GM12878 (cell line): ENCODE data around the gene SLC10A1. TPM values are rescaled to one million over a fixed set of nuclear protein-coding genes. Genes with fewer than 3 reads are reported as not detected.
A peak's percentile ranks its signal among the peaks of the same experiment; 100 is the strongest.

ENCODE experiments used
- BMI1 ChIP-seq: fragments of 450-650 bp; IDR thresholded peaks from 2 replicates; pipeline ENCODE4 v1.6.1; 2016; ENCODE audit warnings: mild to moderate bottlenecking, moderate library complexity, borderline replicate concordance
- CREM ChIP-seq: IDR thresholded peaks from 2 replicates; pipeline ENCODE4 v1.6.1; 2014; ENCODE audit warnings: antibody characterized with exemption, low read depth
- ETV6 ChIP-seq, 2 experiments: fragments of 450-650 bp in 1 of 2; IDR thresholded peaks in 1 of 2; conservative IDR thresholded peaks in 1 of 2; 2 replicates each; pipeline ENCODE4 v1.6.1; 2014; ENCODE audit warnings: antibody characterized with exemption in 1 of 2, borderline replicate concordance in 1 of 2, low read depth in 1 of 2, mild to moderate bottlenecking in 1 of 2, moderate library complexity in 1 of 2
- IRF4 ChIP-seq: IDR thresholded peaks from 2 replicates; pipeline ENCODE4 v1.6.1; 2011; ENCODE audit warnings: low read depth, low read length
- MEF2A ChIP-seq: IDR thresholded peaks from 2 replicates; pipeline ENCODE4 v1.6.1; 2011; ENCODE audit warnings: low read depth, mild to moderate bottlenecking, low read length, moderate library complexity; ENCODE audit not compliant: insufficient read depth
- NFXL1 ChIP-seq: fragments of 450-650 bp; IDR thresholded peaks from 2 replicates; pipeline ENCODE4 v1.6.1; 2017; ENCODE audit warnings: antibody characterized with exemption, mild to moderate bottlenecking, borderline replicate concordance
- NFYB ChIP-seq: IDR thresholded peaks from 2 replicates; pipeline ENCODE4 v1.6.1; 2011; ENCODE audit warnings: low read depth, mild to moderate bottlenecking, low read length, improper control_type of control experiment, moderate library complexity; ENCODE audit not compliant: insufficient read depth
- PAX5 ChIP-seq: IDR thresholded peaks from 2 replicates; pipeline ENCODE4 v1.6.1; 2011; ENCODE audit warnings: low read depth, low read length, borderline replicate concordance
- PML ChIP-seq: IDR thresholded peaks from 2 replicates; pipeline ENCODE4 v1.6.1; 2012; ENCODE audit warnings: low read length, inconsistent platforms
- POLR2AphosphoS5 ChIP-seq: IDR thresholded peaks from 2 replicates; pipeline ENCODE4 v1.6.1; 2011; ENCODE audit warnings: mild to moderate bottlenecking, low read length, inconsistent platforms
- RB1 ChIP-seq: fragments of 450-650 bp; formaldehyde crosslinking; IDR thresholded peaks from 2 replicates; pipeline ENCODE4 v1.6.1; 2017; ENCODE audit warnings: mild to moderate bottlenecking, borderline replicate concordance
- SMC3 ChIP-seq: IDR thresholded peaks from 2 replicates; pipeline ENCODE4 v1.6.1; 2011; ENCODE audit warnings: low read length, improper control_type of control experiment, borderline replicate concordance
- ZSCAN29 ChIP-seq: fragments of 450-650 bp; IDR thresholded peaks from 2 replicates; pipeline ENCODE4 v1.6.1; 2017; ENCODE audit warnings: mild to moderate bottlenecking, moderate library complexity
- polyA plus RNA-seq, 11 experiments: library from polyadenylated mRNA; depleted of rRNA in 4 of 11; unstranded in 6 of 11; stranded (reverse) in 5 of 11; fragments of >200 nt; fragmentation: Nextera tagmentation in 4 of 11; fragmentation: Illumina TruSeq in 1 of 11; extraction: Ambion mirVana in 4 of 11; extraction: Trizol in 1 of 11; gene quantifications; 1 replicate in 1 of 11; 2 replicates in 10 of 11; pipeline versions ENCODE4 v1.2.1 to v1.2.3, GENCODE V29; 2011 to 2016; ENCODE audit warnings: inconsistent platforms in 2 of 11, missing spikeins in 2 of 11, low read depth in 1 of 11
- total RNA-seq, 4 experiments: library from RNA; depleted of rRNA in 3 of 4; stranded (reverse); fragments of >200 nt in 3 of 4; fragmentation: Illumina TruSeq in 1 of 4; extraction: Trizol in 1 of 4; gene quantifications; 2 replicates each; pipeline versions ENCODE4 v1.2.1 to v1.2.3, GENCODE V29; 2013 to 2021
- TF ChIP-seq, protein P1 (sequence below): fragments of 450-650 bp; IDR thresholded peaks from 2 replicates; pipeline ENCODE4 v1.6.1; 2017; ENCODE audit warnings: mild to moderate bottlenecking, moderate library complexity
- TF ChIP-seq, protein P2 (sequence below): fragments of 450-650 bp; IDR thresholded peaks from 2 replicates; pipeline ENCODE4 v1.6.1; 2018; ENCODE audit warnings: mild to moderate bottlenecking, low read depth, moderate library complexity; ENCODE audit not compliant: partially characterized antibody
- TF ChIP-seq, protein P3 (sequence below): fragments of 150-350 bp; IDR thresholded peaks from 2 replicates; pipeline ENCODE4 v1.6.1; 2014; ENCODE audit warnings: mild to moderate bottlenecking, low read depth, low read length
- TF ChIP-seq, protein P4 (sequence below): fragments of 450-650 bp; IDR thresholded peaks from 2 replicates; pipeline ENCODE4 v1.6.1; 2017; ENCODE audit warnings: mild to moderate bottlenecking, moderate library complexity

SLC10A1 gene
- total and polyA plus RNA-seq, 10 of the 15 experiments (the other 5 are each of a cell fraction or from before 2014, with no cell fraction given): 0.15 to 0.16 TPM; not detected in 8

DNA sequence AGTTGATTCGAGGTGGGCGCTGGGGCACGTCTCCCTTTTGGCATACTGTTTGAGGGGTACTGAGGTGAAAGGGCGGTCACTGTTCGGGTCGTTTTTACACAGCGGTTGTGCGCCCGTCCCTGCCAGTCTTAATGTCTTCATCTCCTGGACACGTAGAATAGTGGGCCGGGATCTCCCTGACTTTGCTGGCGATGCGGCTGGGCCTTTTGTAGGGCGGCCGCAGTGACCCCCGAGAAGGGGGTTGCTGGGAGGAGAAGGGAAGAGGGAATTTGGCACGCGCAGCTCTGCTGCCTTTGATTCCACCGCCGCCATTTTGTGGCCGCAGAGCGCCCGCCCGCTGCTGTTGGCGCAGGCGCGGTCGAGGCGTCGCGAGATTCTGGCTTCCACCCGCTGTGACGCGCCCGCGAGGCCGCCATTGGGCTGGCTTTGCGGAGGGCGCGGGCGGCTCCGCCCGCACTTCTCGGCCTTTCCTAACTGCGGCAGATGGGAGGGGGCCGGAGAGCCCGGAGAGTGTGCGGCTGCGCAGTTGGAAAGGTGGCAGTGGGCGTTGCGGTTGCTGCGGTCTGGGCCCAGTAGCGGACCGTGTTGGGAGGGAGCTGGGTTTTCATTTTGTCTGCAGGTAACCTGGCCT, 29.6 kb downstream of the SLC10A1 start (continued):
- TF ChIP-seq ZSCAN29 (no peak), PAX5 (0 out of 2 replicates have a peak, but pooled peaks have one; percentile 53), SMC3 (no peak), CREM (peak; percentile 60), RB1 (no peak; the same call in 1 of the 2 replicates), NFYB (peak; percentile 67; the same call in 1 of the 2 replicates), IRF4 (no peak), PML (peak; percentile 43; the same call in 1 of the 2 replicates), BMI1 (no peak), NFXL1 (no peak), ETV6 (conservative IDR thresholded peaks at IDR 0.05 in 1 of 2, IDR thresholded peaks at IDR 0.05 in 1 of 2; ENCODE audit: borderline replicate concordance in 1 of 2, low read depth in 1 of 2) (no peak), MEF2A (no peak), POLR2AphosphoS5 (peak; percentile 92)
- TF ChIP-seq, protein P1, sequence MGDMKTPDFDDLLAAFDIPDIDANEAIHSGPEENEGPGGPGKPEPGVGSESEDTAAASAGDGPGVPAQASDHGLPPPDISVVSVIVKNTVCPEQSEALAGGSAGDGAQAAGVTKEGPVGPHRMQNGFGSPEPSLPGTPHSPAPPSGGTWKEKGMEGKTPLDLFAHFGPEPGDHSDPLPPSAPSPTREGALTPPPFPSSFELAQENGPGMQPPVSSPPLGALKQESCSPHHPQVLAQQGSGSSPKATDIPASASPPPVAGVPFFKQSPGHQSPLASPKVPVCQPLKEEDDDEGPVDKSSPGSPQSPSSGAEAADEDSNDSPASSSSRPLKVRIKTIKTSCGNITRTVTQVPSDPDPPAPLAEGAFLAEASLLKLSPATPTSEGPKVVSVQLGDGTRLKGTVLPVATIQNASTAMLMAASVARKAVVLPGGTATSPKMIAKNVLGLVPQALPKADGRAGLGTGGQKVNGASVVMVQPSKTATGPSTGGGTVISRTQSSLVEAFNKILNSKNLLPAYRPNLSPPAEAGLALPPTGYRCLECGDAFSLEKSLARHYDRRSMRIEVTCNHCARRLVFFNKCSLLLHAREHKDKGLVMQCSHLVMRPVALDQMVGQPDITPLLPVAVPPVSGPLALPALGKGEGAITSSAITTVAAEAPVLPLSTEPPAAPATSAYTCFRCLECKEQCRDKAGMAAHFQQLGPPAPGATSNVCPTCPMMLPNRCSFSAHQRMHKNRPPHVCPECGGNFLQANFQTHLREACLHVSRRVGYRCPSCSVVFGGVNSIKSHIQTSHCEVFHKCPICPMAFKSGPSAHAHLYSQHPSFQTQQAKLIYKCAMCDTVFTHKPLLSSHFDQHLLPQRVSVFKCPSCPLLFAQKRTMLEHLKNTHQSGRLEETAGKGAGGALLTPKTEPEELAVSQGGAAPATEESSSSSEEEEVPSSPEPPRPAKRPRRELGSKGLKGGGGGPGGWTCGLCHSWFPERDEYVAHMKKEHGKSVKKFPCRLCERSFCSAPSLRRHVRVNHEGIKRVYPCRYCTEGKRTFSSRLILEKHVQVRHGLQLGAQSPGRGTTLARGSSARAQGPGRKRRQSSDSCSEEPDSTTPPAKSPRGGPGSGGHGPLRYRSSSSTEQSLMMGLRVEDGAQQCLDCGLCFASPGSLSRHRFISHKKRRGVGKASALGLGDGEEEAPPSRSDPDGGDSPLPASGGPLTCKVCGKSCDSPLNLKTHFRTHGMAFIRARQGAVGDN: no peak
- TF ChIP-seq, protein P2, sequence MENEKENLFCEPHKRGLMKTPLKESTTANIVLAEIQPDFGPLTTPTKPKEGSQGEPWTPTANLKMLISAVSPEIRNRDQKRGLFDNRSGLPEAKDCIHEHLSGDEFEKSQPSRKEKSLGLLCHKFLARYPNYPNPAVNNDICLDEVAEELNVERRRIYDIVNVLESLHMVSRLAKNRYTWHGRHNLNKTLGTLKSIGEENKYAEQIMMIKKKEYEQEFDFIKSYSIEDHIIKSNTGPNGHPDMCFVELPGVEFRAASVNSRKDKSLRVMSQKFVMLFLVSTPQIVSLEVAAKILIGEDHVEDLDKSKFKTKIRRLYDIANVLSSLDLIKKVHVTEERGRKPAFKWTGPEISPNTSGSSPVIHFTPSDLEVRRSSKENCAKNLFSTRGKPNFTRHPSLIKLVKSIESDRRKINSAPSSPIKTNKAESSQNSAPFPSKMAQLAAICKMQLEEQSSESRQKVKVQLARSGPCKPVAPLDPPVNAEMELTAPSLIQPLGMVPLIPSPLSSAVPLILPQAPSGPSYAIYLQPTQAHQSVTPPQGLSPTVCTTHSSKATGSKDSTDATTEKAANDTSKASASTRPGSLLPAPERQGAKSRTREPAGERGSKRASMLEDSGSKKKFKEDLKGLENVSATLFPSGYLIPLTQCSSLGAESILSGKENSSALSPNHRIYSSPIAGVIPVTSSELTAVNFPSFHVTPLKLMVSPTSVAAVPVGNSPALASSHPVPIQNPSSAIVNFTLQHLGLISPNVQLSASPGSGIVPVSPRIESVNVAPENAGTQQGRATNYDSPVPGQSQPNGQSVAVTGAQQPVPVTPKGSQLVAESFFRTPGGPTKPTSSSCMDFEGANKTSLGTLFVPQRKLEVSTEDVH: no peak
- TF ChIP-seq, protein P3, sequence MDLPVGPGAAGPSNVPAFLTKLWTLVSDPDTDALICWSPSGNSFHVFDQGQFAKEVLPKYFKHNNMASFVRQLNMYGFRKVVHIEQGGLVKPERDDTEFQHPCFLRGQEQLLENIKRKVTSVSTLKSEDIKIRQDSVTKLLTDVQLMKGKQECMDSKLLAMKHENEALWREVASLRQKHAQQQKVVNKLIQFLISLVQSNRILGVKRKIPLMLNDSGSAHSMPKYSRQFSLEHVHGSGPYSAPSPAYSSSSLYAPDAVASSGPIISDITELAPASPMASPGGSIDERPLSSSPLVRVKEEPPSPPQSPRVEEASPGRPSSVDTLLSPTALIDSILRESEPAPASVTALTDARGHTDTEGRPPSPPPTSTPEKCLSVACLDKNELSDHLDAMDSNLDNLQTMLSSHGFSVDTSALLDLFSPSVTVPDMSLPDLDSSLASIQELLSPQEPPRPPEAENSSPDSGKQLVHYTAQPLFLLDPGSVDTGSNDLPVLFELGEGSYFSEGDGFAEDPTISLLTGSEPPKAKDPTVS: 0 out of 2 replicates have a peak, but pooled peaks have one; percentile 35
- TF ChIP-seq, protein P4, sequence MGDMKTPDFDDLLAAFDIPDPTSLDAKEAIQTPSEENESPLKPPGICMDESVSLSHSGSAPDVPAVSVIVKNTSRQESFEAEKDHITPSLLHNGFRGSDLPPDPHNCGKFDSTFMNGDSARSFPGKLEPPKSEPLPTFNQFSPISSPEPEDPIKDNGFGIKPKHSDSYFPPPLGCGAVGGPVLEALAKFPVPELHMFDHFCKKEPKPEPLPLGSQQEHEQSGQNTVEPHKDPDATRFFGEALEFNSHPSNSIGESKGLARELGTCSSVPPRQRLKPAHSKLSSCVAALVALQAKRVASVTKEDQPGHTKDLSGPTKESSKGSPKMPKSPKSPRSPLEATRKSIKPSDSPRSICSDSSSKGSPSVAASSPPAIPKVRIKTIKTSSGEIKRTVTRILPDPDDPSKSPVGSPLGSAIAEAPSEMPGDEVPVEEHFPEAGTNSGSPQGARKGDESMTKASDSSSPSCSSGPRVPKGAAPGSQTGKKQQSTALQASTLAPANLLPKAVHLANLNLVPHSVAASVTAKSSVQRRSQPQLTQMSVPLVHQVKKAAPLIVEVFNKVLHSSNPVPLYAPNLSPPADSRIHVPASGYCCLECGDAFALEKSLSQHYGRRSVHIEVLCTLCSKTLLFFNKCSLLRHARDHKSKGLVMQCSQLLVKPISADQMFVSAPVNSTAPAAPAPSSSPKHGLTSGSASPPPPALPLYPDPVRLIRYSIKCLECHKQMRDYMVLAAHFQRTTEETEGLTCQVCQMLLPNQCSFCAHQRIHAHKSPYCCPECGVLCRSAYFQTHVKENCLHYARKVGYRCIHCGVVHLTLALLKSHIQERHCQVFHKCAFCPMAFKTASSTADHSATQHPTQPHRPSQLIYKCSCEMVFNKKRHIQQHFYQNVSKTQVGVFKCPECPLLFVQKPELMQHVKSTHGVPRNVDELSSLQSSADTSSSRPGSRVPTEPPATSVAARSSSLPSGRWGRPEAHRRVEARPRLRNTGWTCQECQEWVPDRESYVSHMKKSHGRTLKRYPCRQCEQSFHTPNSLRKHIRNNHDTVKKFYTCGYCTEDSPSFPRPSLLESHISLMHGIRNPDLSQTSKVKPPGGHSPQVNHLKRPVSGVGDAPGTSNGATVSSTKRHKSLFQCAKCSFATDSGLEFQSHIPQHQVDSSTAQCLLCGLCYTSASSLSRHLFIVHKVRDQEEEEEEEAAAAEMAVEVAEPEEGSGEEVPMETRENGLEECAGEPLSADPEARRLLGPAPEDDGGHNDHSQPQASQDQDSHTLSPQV: no peak
